ENCODE data around the gene FXR1. TPM values are rescaled to one million over a fixed set of nuclear protein-coding genes. Genes with fewer than 3 reads are reported as not detected.

The FXR1 gene
- total RNA-seq, 2 donors from 2014 or later: 147 to 168 TPM

GRCh38 chr3:180923561-180923960 is 11.1 kb downstream of the FXR1 start:
- DNase-seq (ENCODE audit: low spot score): no peak
- Histone ChIP-seq H3K9me3 (peaks cover 0 to 7% of the 10 kb centered on the region in 2 donors), H3K4me1 (peaks cover 0 to 46% of the 10 kb centered on the region in 2 donors), H3K27me3 (no peaks in the 10 kb centered on the region), H3K36me3 (no peaks in the 10 kb centered on the region), H3K4me3 (no peak overlapping the region), H3K27ac (no peak overlapping the region)
- TF ChIP-seq, protein P1, sequence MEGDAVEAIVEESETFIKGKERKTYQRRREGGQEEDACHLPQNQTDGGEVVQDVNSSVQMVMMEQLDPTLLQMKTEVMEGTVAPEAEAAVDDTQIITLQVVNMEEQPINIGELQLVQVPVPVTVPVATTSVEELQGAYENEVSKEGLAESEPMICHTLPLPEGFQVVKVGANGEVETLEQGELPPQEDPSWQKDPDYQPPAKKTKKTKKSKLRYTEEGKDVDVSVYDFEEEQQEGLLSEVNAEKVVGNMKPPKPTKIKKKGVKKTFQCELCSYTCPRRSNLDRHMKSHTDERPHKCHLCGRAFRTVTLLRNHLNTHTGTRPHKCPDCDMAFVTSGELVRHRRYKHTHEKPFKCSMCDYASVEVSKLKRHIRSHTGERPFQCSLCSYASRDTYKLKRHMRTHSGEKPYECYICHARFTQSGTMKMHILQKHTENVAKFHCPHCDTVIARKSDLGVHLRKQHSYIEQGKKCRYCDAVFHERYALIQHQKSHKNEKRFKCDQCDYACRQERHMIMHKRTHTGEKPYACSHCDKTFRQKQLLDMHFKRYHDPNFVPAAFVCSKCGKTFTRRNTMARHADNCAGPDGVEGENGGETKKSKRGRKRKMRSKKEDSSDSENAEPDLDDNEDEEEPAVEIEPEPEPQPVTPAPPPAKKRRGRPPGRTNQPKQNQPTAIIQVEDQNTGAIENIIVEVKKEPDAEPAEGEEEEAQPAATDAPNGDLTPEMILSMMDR (IDR thresholded peaks at IDR 0.05): no peak

DNA sequence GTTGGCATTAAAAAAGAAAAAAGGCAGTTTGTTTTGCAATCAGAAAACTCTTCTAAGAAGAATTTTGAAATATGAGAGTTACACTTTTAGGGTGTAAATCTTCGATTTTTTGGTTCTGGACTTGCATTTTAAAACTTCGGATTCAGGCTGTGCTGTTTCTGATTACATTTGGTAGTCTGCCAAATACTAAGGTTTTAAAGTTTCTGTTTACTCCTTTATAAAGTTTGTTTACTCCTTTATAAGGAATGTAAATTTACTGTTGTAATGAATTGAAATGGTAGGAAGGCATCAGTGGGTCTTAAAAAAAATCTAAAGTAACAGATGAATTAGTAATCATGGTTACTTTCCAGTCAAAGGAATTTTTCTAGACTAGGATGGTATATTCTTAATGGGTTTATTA is 14.1 kb downstream of the FXR1 start:
- Histone ChIP-seq H3K36me3 (no peaks in the 10 kb centered on the region), H3K9me3 (peaks cover 0 to 7% of the 10 kb centered on the region in 2 donors), H3K27me3 (no peaks in the 10 kb centered on the region), H3K4me1 (peaks cover 0 to 35% of the 10 kb centered on the region in 2 donors), H3K4me3 (no peak overlapping the region), H3K27ac (no peak overlapping the region)
- DNase-seq (ENCODE audit: low spot score): no peak
- TF ChIP-seq, protein P1 (IDR thresholded peaks at IDR 0.05): no peak

- Histone ChIP-seq H3K4me1 (peaks cover 0 to 38% of the 10 kb centered on the region in 2 donors), H3K27ac (no peak overlapping the region), H3K27me3 (no peaks in the 10 kb centered on the region), H3K36me3 (no peaks in the 10 kb centered on the region), H3K4me3 (no peak overlapping the region), H3K9me3 (peaks cover 0 to 7% of the 10 kb centered on the region in 2 donors)
- no peak for DNase-seq (ENCODE audit: low spot score)
- TF ChIP-seq, protein P1 (IDR thresholded peaks at IDR 0.05): no peak
Measured at GRCh38 chr3:180929376-180929775, 16.9 kb downstream of the FXR1 start.

DNA sequence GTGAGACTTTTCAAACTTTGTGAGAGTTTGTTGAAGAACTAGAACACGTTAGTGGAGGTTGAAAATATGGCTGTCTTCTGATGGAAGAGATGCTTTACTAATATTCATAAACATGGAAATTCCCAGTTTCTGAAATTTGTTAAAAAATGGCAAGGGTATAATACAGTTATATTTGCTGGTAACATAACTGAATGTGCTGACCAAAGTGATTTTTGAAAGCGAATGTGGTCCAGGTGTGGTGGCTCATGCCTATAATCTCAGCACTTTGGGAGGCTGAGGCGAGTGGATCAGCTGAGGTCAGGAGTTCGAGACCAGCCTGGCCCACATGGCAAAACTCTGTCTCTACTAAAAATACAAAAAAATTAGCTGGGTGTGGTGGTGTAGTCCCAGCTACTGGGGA is 18.1 kb downstream of the FXR1 start:
- no peak for DNase-seq (ENCODE audit: low spot score)
- Histone ChIP-seq H3K4me3 (no peak overlapping the region), H3K36me3 (no peaks in the 10 kb centered on the region), H3K4me1 (peaks cover 0 to 28% of the 10 kb centered on the region in 2 donors), H3K27me3 (no peaks in the 10 kb centered on the region), H3K27ac (no peak overlapping the region), H3K9me3 (peaks cover 0 to 7% of the 10 kb centered on the region in 2 donors)
- TF ChIP-seq, protein P1 (IDR thresholded peaks at IDR 0.05): no peak

DNA sequence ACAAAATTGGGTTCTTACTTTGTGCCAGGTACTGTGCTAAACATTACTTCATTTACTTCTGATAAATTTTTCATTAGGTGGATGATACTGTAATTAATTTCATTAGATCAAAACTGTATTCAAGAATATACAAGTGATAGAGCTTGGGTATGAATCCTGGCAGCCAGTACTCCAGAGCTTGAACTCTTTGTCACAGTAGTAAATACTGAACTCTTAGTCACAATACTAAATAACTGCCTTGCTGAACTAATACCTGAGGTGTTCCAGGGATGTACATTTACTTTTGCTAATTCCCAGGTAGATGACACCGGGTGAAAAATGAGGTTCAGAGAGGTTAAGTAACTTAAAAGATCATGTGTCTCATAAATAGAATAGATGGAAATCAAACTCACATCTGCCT is 20.3 kb downstream of the FXR1 start:
- Histone ChIP-seq H3K4me1 (peaks cover 0 to 19% of the 10 kb centered on the region in 2 donors), H3K9me3 (peaks cover 0 to 5% of the 10 kb centered on the region in 2 donors), H3K36me3 (peaks cover 15% of the 10 kb centered on the region), H3K4me3 (no peak overlapping the region), H3K27ac (no peak overlapping the region), H3K27me3 (no peaks in the 10 kb centered on the region)
- no peak for DNase-seq (ENCODE audit: low spot score)
- TF ChIP-seq, protein P1 (IDR thresholded peaks at IDR 0.05): no peak

DNA sequence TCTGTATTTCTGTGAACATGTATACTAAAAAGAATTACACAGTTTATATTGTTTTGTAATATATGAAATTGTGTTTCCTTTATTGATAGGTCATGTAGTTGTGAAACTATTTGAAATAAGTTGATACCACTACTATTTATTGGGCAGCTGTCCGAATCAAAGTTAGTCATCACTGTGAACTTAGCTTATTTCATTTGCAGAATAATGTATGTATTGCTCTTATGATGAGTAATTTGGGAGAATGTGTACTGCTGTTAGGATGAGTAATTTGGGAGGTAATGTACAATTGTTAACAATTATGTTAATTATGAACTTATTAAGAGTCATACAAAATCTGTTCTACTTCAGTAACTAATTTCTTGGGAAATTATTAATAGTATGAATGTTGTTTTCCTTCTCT is 22.2 kb downstream of the FXR1 start:
- Histone ChIP-seq H3K36me3 (peaks cover 26% of the 10 kb centered on the region), H3K4me3 (no peak overlapping the region), H3K27me3 (no peaks in the 10 kb centered on the region), H3K9me3 (no peaks in the 10 kb centered on the region), H3K27ac (no peak overlapping the region), H3K4me1 (peaks cover 0 to 19% of the 10 kb centered on the region in 2 donors)
- DNase-seq (ENCODE audit: low spot score): no peak
- TF ChIP-seq, protein P1 (IDR thresholded peaks at IDR 0.05): no peak

Data from right atrium auricular region (tissue), 2 donors.